HG02973 (cell line): ENCODE results near the gene HAUS5.

Source experiments
- ATAC-seq: cut with Tn5 transposase; IDR thresholded peaks from one replicate; pipeline ENCODE4 v1.9.1; 2021; ENCODE audit warnings: moderate library complexity; ENCODE audit not compliant: unreplicated experiment

Gene HAUS5

DNA sequence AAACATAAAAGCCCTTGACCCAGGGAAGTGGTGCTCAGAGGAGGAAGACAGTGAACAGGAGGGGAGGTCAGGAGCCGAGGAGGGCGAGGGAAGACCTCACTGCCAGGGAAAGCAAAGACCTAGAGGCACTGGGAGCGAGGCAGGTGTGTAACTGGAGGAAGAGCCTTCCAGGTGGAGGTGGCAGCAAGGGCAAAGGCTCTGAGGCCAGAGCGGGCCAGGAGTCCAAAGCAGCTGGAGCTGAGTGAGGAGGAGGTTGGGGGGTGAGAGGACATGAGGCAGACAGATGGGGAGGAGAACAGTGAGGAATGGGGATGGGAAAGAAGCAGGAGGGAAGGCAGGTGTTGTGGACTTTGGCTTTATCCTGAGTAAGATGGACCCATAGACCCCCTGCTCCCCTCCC, 57.4 kb downstream of the HAUS5 start:
- ATAC-seq = no peak

DNA sequence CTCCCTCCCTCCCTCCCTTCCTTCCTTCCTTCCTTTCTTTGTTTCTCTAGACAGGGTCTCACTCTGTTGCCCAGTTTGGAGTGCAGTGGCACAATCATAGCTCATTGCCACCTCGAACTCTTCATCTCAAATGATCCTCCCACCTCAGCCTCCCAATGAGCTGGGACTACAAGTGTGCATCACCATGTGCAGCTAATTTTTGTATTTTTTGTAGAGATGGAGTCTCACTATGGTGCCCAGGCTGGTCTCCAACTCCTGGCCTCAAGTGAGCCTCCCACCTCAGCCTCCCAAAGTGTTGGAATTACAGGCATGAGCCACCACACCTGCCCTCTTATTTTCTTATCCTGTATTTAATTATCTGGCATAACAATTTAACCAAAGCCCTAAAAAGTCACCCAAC, 58.2 kb downstream of the HAUS5 start:
- ATAC-seq = no peak

DNA sequence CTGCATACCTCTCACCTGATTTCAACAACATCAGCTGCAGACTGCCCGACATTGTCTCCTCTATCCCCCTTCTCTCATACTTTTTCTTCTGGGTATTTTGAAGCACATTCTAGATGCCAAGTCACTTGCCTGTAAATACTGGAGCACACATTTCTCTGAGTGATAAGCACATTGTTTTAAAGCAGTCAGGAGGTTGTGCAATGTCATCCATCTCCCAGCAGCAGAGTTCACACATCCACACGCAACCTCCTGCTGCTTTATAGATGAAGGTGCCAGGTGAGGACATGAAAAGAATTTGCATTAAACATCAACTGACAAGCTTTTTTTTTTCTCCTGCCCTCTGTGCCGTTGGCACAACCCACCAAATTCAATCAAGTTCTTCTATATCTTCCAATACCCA, 59.3 kb downstream of the HAUS5 start:
- no peak for ATAC-seq

DNA sequence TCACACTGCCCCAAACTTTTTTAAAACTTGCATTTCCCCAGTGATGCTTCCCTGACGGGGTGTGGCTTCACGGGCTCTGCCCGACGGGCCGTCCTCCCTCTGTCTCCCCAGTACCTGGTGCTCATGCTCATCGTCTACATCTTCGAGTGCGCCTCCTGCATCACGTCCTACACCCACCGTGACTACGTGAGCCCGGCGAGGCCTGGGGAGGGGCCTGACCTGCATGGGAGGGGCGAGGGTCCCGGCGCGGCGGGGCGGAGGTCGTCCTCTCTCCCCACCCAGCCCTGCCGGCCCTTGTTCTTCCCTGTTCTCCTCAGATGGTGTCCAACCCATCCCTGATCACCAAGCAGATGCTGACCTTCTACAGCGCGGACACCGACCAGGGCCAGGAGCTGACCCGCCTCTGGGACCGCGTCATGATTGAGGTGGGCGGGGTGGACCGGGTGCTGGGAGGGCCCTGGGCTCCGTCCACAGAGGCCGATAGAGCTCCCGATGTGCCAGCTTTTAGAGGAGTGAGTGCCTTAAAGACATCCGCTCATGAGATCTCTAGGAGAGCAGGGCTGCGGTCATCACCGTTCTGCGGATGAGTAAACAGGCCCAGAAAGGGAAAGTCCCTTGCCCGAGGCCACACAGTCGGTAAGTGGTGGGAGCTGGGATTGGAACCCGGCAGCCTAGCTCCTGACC, 60.7 kb downstream of the HAUS5 start:
- no peak for ATAC-seq
